Mammary epithelial cell (primary cell): ENCODE results near the gene ERMP1.

ENCODE experiments used
- EZH2 ChIP-seq: IDR thresholded peaks from 2 replicates; pipeline ENCODE4 v1.6.1; 2012; ENCODE audit warnings: low read length, inconsistent platforms, borderline replicate concordance
- TF ChIP-seq, protein P1 (sequence below), 2 donors: IDR thresholded peaks in 1 of 2; conservative IDR thresholded peaks in 1 of 2; 2 replicates each; pipeline ENCODE4 v1.5.1; 2011 to 2012; ENCODE audit warnings: inconsistent platforms in 2 of 2, low read length in 2 of 2, mild to moderate bottlenecking in 2 of 2, control low read depth in 1 of 2, low read depth in 1 of 2; ENCODE audit not compliant: insufficient read depth in 1 of 2; ENCODE audit errors: extremely low read depth in 1 of 2

DNA sequence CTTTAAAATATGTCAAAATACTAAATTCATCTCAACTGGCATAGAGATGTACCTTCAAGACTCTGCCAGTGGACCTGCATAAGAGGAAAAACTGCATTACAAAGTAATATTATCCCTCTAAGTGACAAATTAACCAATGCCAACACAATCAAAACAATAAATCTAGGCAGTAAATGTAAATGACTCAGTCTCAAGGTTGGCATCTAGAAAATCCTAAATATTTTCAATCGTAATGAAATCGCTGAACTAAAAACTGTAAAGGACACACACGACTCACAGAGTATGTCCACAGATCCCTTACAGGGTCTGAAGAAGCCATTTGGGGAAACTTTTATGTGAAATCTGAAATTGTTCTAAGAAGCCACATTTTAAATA, 31.2 kb downstream of the ERMP1 start:
- TF ChIP-seq, protein P1, sequence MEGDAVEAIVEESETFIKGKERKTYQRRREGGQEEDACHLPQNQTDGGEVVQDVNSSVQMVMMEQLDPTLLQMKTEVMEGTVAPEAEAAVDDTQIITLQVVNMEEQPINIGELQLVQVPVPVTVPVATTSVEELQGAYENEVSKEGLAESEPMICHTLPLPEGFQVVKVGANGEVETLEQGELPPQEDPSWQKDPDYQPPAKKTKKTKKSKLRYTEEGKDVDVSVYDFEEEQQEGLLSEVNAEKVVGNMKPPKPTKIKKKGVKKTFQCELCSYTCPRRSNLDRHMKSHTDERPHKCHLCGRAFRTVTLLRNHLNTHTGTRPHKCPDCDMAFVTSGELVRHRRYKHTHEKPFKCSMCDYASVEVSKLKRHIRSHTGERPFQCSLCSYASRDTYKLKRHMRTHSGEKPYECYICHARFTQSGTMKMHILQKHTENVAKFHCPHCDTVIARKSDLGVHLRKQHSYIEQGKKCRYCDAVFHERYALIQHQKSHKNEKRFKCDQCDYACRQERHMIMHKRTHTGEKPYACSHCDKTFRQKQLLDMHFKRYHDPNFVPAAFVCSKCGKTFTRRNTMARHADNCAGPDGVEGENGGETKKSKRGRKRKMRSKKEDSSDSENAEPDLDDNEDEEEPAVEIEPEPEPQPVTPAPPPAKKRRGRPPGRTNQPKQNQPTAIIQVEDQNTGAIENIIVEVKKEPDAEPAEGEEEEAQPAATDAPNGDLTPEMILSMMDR (conservative IDR thresholded peaks at IDR 0.05 in 1 of 2, IDR thresholded peaks at IDR 0.05 in 1 of 2; ENCODE audit: extremely low read depth in 1 of 2, insufficient read depth in 1 of 2, low read depth in 1 of 2, low read length in 2 of 2), result no peak
- no peak for TF ChIP-seq EZH2
